Measurements from ENCODE around the gene CALHM4.

DNA sequence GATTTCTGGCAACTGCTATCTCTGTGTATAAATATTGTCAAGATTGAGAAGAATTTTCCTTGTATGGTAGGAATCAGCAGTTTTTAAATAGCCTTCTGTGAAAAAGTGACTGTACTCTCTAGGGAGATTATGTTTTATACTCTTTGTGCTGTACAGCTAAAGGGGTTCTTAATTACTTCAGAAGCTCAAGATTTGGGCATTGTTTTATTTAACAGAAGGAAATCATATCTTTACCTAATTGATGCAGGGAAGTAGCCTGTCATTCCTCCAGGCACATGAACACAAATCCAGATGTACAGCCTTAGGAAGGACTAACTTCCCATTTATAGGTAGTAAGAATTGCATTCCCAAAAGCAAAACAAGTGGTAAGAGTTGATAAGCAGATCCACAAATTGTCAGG, 40.8 kb upstream of the CALHM4 start:
- TF ChIP-seq FOXM1 (IDR thresholded peaks at IDR 0.05; ENCODE audit: borderline replicate concordance) (no peak), FOXK2 (IDR thresholded peaks at IDR 0.05) (no peak)
- TF ChIP-seq, protein P1, sequence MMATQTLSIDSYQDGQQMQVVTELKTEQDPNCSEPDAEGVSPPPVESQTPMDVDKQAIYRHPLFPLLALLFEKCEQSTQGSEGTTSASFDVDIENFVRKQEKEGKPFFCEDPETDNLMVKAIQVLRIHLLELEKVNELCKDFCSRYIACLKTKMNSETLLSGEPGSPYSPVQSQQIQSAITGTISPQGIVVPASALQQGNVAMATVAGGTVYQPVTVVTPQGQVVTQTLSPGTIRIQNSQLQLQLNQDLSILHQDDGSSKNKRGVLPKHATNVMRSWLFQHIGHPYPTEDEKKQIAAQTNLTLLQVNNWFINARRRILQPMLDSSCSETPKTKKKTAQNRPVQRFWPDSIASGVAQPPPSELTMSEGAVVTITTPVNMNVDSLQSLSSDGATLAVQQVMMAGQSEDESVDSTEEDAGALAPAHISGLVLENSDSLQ (IDR thresholded peaks at IDR 0.05): no peak

Data from HEK293T (cell line).